ENCODE results near the gene PFN4.

- no peak for TF ChIP-seq POLR2A (IDR thresholded peaks at IDR 0.05; ENCODE audit: low read depth, low read length)
- no peak for TF ChIP-seq RCOR1 (IDR thresholded peaks at IDR 0.05; ENCODE audit: insufficient replicate concordance, low read length)
- TF ChIP-seq, protein P1, sequence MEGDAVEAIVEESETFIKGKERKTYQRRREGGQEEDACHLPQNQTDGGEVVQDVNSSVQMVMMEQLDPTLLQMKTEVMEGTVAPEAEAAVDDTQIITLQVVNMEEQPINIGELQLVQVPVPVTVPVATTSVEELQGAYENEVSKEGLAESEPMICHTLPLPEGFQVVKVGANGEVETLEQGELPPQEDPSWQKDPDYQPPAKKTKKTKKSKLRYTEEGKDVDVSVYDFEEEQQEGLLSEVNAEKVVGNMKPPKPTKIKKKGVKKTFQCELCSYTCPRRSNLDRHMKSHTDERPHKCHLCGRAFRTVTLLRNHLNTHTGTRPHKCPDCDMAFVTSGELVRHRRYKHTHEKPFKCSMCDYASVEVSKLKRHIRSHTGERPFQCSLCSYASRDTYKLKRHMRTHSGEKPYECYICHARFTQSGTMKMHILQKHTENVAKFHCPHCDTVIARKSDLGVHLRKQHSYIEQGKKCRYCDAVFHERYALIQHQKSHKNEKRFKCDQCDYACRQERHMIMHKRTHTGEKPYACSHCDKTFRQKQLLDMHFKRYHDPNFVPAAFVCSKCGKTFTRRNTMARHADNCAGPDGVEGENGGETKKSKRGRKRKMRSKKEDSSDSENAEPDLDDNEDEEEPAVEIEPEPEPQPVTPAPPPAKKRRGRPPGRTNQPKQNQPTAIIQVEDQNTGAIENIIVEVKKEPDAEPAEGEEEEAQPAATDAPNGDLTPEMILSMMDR (conservative IDR thresholded peaks at IDR 0.05; ENCODE audit: low read depth, low read length) = no peak
- TF ChIP-seq CEBPB (IDR thresholded peaks at IDR 0.05; ENCODE audit: low read depth, low read length) = no peak
- no peak for TF ChIP-seq RAD21 (IDR thresholded peaks at IDR 0.05; ENCODE audit: low read length)
- no peak for TF ChIP-seq MXI1 (IDR thresholded peaks at IDR 0.05; ENCODE audit: borderline replicate concordance, low read depth, low read length)
- no peak for TF ChIP-seq FOS (IDR thresholded peaks at IDR 0.05; ENCODE audit: low read depth, low read length)
- no peak for TF ChIP-seq ELK1 (IDR thresholded peaks at IDR 0.05; ENCODE audit: borderline replicate concordance, low read depth, low read length)
- no peak for TF ChIP-seq RFX5 (IDR thresholded peaks at IDR 0.05; ENCODE audit: low read depth, low read length)
These were observed 9.4 kb upstream of the PFN4 start for GRCh38 chr2:24132543-24132942.
